Measurements from ENCODE around the gene CTDSP2. TPM values are rescaled to one million over a fixed set of nuclear protein-coding genes. Genes with fewer than 3 reads are reported as not detected.

Gene CTDSP2
- total RNA-seq, 2 donors from 2014 or later = 67.6 to 105 TPM

DNA sequence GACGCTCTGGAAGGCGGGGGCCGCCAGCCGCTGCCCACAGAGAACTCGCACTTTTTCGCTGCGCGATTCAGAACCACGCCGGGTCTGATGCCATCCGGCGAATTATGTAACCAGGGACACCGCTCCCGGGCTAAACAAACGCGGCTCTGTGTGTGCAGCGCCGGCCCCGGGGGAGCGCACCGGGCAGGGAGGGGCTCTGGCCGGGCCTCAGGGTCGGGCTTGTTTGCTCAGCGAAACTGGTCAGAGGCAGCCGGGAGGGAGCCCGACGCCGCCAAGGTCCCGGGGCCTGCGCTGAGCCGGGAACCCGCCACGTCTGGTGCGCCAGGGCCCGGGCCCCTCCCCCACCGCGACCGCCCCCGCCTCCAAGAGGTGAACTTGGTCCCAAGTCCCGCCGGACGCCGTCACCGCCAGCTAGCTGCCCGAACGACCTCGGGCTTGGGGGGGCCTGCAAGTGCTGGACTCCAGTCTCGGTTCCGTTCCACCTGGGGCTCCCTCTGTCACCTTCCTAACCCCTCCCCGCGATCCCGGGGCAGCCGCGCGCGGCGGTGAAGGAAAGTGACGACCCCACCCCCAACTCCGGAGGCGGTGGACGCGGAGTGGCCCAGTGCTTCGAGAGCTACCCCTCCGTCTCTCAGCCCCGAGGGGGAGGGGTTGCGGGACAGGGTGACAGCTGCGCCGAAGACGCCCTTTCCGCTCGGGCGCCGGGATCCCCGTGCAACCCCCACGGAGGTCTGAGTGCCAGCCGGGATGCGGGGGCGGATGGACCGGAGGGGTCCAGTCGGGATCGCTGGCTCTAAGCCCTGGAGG is 848 bp downstream of the CTDSP2 start:
- H3K36me3 ChIP-seq = no peaks in the 10 kb centered on the region
- H3K4me3 ChIP-seq = peak overlapping the region; percentile 96
- H3K27me3 ChIP-seq = no peaks in the 10 kb centered on the region
- H3K27ac ChIP-seq = peak overlapping the region; percentile 99 to 100
- TF ChIP-seq, protein P1, sequence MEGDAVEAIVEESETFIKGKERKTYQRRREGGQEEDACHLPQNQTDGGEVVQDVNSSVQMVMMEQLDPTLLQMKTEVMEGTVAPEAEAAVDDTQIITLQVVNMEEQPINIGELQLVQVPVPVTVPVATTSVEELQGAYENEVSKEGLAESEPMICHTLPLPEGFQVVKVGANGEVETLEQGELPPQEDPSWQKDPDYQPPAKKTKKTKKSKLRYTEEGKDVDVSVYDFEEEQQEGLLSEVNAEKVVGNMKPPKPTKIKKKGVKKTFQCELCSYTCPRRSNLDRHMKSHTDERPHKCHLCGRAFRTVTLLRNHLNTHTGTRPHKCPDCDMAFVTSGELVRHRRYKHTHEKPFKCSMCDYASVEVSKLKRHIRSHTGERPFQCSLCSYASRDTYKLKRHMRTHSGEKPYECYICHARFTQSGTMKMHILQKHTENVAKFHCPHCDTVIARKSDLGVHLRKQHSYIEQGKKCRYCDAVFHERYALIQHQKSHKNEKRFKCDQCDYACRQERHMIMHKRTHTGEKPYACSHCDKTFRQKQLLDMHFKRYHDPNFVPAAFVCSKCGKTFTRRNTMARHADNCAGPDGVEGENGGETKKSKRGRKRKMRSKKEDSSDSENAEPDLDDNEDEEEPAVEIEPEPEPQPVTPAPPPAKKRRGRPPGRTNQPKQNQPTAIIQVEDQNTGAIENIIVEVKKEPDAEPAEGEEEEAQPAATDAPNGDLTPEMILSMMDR (IDR thresholded peaks at IDR 0.05) = no peak
- H3K4me1 ChIP-seq = peaks cover 0 to 44% of the 10 kb centered on the region in 2 donors
- no peaks in the 10 kb centered on the region for H3K9me3 ChIP-seq
- peak; percentile 85 for DNase-seq (ENCODE audit: low spot score)

DNA sequence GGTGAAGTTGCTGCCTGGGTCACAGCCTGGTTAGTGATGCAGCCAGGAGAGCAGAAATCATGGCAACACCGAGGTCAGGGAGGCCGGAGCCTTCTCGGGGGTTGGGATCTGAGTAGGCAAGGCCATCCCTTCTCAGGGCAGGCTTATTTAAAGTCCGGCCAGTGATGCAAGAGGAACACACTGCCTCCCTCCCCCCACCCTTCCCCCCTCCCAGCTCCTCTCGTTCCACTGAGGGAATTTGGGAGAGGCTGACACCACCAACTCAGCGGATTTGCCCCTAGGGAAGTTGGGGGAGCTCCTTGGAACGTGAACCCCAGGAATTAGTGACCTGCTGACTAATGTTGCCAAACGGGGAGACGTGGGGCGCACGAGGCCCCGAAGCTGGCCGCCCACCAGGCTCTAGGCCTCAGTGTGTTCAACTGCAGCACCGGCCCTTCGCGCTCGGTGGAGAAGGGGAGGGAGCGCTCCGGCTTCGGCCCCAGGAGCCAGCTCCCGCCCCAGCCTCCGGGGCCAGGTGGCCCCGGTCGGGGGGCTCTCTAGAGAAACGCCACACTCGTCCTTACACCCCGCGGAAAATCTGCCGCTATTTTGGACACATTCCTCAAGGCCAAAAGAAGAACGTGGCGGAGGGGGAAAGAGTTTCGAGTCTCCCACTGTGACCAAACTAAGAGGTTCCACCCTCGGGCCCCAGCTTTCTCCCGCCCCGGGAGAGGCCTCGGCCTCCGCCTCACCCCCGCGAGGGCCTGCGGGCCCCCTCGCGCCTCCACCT is 1.6 kb downstream of the CTDSP2 start:
- Histone ChIP-seq H3K9me3 (no peaks in the 10 kb centered on the region), H3K27me3 (no peaks in the 10 kb centered on the region), H3K4me1 (peaks cover 0 to 52% of the 10 kb centered on the region in 2 donors), H3K27ac (peak overlapping the region; percentile 99 to 100), H3K36me3 (no peaks in the 10 kb centered on the region), H3K4me3 (peak overlapping the region; percentile 96)
- DNase-seq (ENCODE audit: low spot score) = peak; percentile 91
- TF ChIP-seq, protein P1 (IDR thresholded peaks at IDR 0.05) = no peak

DNA sequence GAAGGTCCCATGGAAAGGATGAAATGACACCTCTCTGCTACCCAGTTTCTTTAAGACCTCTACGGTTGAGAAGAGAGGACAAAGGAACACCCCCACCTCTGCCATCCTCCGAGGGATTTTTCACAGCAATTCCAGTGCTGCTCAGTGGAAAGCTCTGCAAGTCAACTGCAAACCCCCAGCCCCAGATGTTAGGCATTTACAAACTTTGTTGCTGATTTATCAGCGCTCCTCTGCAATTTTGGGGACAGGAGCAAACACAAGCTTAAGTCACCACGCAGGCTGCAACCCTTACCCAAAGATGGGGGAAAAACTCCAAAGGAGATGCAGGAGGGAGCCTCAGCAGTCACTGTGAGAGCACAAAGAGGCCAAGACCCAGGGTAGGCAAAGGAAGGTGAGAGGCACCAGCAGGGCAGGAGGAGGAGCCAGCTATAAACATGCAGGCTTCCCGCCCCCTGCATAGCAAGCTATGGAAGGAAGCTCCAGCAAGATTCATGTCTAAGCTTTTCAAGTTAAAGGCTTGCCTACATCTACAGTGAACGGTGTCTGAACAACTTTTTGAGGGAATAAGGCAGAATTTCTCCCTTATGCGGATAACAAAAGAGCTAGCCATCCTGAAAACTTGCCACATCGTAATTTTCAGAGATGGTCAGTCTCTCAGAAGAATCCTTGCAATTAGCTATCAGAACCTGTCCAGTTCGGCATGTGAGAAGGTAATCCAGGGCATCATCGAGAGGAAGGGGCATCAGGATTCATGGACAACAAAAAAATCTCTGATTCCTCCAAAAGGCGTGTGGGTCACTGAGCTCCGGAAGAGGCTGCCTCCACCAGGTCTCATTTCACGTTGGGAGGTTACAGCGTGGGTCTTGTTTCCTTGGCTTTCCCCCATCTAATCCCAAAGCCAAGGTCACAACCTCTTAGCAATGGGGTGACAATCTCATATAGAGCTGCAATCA is 3.9 kb downstream of the CTDSP2 start:
- Histone ChIP-seq H3K4me3 (peak overlapping the region; percentile 10 to 96), H3K4me1 (peaks cover 0 to 74% of the 10 kb centered on the region in 2 donors), H3K9me3 (no peaks in the 10 kb centered on the region), H3K27ac (peak overlapping the region; percentile 99 to 100), H3K36me3 (no peaks in the 10 kb centered on the region), H3K27me3 (no peaks in the 10 kb centered on the region)
- TF ChIP-seq, protein P1 (IDR thresholded peaks at IDR 0.05) = no peak
- DNase-seq (ENCODE audit: low spot score) = no peak

DNA sequence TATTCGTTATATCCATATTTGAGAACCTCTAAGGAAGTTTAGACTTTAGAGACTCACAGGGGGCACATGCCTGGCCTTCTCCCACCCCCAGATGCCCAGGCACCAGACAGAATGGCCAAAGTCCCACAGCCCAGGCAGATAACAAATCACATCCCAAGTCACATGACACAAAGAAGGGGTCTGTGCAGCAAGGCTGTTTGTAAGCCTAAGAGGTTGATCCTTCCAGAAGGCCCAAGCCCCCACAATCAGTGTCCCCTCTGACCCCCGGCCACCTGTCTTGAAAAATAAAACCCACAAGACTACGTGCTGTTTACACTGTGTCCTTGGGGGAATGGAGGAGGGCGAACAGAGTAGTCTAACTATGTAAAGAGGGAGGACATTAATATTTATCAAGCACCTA is 5.1 kb downstream of the CTDSP2 start:
- no peaks in the 10 kb centered on the region for H3K27me3 ChIP-seq
- H3K4me1 ChIP-seq = peaks cover 0 to 82% of the 10 kb centered on the region in 2 donors
- H3K36me3 ChIP-seq = no peaks in the 10 kb centered on the region
- DNase-seq (ENCODE audit: low spot score) = no peak
- no peak overlapping the region for H3K4me3 ChIP-seq
- H3K9me3 ChIP-seq = no peaks in the 10 kb centered on the region
- peak overlapping the region; percentile 43 to 72 for H3K27ac ChIP-seq
- TF ChIP-seq, protein P1 (IDR thresholded peaks at IDR 0.05) = no peak

DNA sequence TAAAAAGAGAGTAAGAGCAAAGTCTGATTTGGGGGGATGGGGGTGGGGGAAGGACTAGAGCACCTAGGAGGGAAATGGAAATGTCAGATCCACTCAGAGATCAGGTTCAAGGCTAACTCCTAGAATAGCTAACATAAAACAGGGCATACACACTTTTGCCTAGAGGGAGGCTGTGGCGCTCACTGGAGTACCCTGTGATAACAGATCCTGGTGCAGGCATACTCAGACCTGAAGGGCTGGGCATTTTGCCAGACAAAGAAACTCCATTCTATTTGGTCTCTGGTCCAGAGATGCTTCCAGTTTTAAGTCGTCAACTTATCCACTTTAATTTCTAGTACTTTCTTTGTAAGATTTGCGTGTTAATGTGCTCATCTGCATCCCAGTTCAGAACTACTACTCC is 5.8 kb downstream of the CTDSP2 start:
- DNase-seq (ENCODE audit: low spot score) = no peak
- Histone ChIP-seq H3K4me1 (peaks cover 0 to 89% of the 10 kb centered on the region in 2 donors), H3K9me3 (no peaks in the 10 kb centered on the region), H3K36me3 (no peaks in the 10 kb centered on the region), H3K27ac (peak overlapping the region; percentile 43 to 72), H3K4me3 (peak overlapping the region in 1 of 2 donors; percentile 0), H3K27me3 (no peaks in the 10 kb centered on the region)
- TF ChIP-seq, protein P1 (IDR thresholded peaks at IDR 0.05) = no peak

All from right atrium auricular region (tissue), 2 donors.